AG09309 (cell line): ENCODE measurements around the gene PSMA4.
"Not testable (repeated sequence)": the region's sequence is repeated elsewhere in the genome, so short reads cannot be mapped to it uniquely, and the experiment has no call there.

Source experiments
- DNase-seq: peaks from one replicate; pipeline ENCODE4 v3.0.0-alpha.2; 2010; ENCODE audit warnings: low read depth
- H3K4me3 ChIP-seq: 2 replicates; pipeline ENCODE4 v1.5.1; 2011; ENCODE audit warnings: mild to moderate bottlenecking, low read depth, low read length, moderate library complexity; ENCODE audit not compliant: control insufficient read depth
- TF ChIP-seq, protein P1 (sequence below): IDR thresholded peaks from 2 replicates; pipeline ENCODE4 v1.5.1; 2011; ENCODE audit warnings: mild to moderate bottlenecking, low read depth, low read length, inconsistent platforms; ENCODE audit not compliant: insufficient read depth, control insufficient read depth; ENCODE audit errors: missing control alignments

PSMA4 gene

DNA sequence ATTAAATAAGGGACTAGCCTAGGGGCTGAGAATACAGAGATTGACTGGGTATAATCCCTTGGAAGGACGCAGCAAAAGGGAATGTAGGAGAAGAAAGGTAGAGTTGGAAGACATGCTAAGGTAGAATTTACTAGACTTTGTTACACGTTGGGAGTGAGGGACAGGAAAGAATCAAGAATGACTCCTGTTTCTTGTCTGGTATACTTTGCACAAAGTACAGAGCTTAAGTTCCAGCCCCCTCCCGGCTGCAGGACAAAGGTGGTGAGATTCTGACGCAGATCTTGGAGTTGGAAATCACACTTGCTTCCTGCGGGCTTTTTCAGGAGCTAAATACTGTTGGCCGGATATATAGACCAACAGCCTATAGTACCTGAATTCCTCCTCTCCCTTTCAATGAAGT is 32.0 kb upstream of the PSMA4 start:
- H3K4me3 ChIP-seq: no peak overlapping the region; the same call in 1 of the 2 replicates

DNA sequence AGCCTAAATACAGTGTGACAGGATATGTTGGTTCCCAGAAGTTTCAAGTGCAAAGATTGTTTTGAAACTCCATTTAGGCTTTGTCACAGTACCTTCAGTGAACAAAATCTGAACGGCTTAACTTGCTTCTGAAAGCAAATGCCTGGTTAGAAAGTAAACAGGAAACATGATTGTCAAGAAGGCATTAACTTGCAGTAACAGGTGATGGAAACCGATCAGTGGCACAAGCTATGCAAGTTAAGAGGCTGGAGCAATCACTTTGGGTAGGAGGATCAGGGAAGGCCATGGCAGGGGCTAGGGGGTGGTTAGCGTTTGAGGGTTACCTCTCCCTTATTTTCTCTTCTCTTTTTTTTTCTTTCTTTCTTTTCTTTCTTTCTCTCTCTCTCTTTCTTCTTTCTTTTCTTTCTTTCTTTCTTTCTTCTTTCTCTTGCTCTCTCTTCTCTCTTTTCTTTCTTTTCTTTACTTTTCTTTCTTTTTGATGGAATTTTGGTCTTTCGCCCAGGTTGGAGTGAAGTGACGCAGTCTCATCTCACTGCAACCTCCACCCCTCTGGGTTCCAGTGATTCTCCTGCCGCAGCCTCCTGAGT is 30.4 kb upstream of the PSMA4 start:
- H3K4me3 ChIP-seq: no peak overlapping the region
- TF ChIP-seq, protein P1, sequence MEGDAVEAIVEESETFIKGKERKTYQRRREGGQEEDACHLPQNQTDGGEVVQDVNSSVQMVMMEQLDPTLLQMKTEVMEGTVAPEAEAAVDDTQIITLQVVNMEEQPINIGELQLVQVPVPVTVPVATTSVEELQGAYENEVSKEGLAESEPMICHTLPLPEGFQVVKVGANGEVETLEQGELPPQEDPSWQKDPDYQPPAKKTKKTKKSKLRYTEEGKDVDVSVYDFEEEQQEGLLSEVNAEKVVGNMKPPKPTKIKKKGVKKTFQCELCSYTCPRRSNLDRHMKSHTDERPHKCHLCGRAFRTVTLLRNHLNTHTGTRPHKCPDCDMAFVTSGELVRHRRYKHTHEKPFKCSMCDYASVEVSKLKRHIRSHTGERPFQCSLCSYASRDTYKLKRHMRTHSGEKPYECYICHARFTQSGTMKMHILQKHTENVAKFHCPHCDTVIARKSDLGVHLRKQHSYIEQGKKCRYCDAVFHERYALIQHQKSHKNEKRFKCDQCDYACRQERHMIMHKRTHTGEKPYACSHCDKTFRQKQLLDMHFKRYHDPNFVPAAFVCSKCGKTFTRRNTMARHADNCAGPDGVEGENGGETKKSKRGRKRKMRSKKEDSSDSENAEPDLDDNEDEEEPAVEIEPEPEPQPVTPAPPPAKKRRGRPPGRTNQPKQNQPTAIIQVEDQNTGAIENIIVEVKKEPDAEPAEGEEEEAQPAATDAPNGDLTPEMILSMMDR: no peak
- DNase-seq: no peak

More for the DNA sequence above, 32.0 kb upstream of the PSMA4 start:
- no peak for DNase-seq
- TF ChIP-seq, protein P1: no peak

DNA sequence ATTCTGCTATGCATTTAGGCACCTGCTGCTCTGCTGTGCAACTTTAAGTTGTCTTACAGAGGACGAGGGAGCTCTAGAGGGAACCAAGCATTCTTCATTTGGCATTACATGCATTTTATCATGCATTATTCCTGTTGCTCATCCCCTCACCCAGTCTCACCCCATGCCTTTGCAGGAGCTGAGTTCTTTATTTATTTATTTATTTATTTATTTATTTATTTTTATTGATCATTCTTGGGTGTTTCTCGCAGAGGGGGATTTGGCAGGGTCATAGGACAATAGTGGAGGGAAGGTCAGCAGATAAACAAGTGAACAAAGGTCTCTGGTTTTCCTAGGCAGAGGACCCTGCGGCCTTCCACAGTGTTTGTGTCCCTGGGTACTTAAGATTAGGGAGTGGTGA is 20.2 kb upstream of the PSMA4 start:
- not testable (repeated sequence) for H3K4me3 ChIP-seq, DNase-seq

DNA sequence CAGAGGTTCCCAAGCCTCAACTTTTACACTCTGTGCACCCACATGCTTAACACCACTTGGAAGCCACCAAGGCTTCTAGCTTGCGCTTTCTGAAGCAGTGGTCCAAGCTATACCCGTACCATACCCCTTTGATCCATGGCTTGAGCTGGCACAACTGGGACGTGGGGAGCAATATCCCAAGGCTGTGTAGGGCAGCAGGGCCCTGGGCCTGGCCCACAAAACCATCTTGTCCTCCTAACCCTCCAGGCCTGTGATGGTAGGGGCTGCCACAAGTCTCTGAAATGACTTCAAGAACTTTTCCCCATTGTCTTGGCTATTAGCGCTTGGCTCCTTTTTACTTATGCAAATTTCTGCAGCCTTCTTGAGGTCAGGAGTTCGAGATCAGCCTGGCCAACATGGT is 16.0 kb upstream of the PSMA4 start:
- TF ChIP-seq, protein P1: no peak
- DNase-seq: no peak
- H3K4me3 ChIP-seq: no peak overlapping the region

DNA sequence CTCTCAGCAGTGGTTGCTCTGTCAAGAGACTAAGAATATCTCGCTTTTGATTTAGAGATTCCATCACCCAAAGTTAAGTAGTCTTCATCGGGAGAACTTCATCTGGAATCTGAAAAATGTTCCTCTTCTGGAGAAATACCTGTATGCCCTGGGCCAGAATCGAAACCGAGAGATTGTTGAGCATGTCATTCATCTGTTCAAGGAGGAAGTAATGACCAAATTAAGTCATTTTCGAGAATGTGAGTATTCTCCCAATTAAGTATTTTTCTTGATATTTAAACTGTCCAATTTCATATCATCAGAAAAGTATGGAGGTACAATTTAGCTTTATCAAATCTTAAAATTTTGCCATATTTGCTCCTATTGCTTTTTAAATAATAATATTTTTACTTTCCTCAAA is 12.9 kb upstream of the PSMA4 start:
- no peak for DNase-seq
- H3K4me3 ChIP-seq: no peak overlapping the region
- TF ChIP-seq, protein P1: no peak

DNA sequence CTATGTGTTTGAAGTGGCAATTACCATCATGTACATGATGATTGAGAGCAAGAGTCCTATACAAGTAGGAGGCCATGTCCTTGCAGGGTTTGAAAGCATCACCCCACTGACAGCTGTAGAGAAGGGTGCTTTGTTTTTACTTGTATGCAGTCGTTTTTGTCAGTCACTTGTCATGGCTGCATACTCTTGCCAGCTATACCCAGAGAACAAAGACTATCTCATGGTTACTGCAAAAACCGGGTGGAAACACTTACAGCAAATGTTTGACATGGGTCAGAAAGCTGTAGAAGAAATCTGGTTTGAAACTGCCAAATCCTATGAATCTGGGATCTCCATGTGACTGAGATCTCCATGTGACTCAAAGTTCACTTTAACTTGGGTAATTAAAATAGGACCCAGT is 6.9 kb upstream of the PSMA4 start:
- no peak overlapping the region for H3K4me3 ChIP-seq
- no peak for DNase-seq
- TF ChIP-seq, protein P1: no peak

DNA sequence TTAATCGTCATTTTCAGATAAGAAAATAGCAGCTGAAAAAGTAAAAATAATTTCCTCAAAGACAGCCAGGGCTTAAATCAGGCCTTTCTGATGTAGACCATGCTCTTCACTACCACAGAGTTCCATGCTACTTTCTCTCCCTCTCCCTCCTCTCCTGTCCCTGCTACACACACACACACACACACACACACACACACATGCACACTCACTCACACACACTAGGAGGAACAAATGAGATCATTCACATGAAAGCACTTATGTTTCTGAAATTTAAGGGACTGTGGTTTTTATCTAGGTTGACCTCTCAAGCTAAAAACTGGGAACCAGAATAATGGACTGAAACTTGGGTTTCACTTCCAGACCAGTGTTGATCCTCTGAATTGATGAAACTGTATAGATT is 4.1 kb upstream of the PSMA4 start:
- no peak overlapping the region for H3K4me3 ChIP-seq
- no peak for DNase-seq
- TF ChIP-seq, protein P1: no peak
